Pons (tissue), 1 donor: ENCODE data around the gene SLC43A1.

Experiments
- DNase-seq: peaks from one replicate; pipeline ENCODE4 v3.0.0-alpha.2; 2016; ENCODE audit warnings: low spot score

The SLC43A1 gene

DNA sequence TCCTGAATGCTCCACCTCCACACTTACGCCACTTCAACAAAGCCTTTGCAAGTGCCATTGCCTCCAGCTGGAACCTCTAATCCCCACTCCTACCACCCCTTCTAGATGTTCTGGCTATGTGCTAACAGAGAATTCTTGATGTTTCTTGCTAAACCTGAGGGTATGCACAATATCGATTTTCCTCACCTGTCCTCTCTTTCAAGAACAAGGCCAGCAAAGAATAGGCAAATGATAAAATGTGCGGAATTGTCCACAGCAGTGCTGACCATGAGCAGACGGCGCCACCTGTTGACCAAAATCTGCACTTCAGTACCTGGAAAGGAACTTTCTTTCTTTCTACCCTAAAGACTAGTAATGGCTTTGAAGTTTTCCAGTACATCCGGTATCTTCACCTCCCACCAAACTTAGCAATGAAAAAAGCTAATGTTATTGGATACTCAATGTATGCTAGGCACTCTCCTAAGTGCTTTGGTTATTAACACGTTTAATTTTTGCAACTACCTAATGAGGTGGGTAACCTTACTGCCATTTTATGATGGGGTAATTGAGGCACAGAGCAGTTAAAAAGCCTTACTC is 11.6 kb upstream of the SLC43A1 start:
- peak; percentile 52 for DNase-seq

DNA sequence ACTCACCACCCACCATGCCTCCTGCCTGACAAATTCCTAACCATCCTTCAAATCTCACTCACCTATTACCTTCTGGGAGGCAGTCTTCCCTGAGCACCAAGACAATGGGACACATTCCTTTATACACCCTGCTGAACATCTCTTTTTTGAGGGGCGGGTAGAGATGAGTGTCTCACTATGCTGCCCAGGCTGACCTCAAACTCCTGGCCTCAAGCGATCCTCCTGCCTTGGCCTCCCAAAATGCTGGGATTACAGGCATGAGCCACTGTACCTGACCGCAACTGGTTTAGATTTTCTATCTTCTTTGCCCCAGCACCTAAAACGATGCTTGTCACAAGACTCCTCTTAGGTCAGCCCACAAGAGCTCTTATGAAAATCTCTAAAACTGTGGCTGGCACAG is 7.9 kb upstream of the SLC43A1 start:
- DNase-seq: no peak

DNA sequence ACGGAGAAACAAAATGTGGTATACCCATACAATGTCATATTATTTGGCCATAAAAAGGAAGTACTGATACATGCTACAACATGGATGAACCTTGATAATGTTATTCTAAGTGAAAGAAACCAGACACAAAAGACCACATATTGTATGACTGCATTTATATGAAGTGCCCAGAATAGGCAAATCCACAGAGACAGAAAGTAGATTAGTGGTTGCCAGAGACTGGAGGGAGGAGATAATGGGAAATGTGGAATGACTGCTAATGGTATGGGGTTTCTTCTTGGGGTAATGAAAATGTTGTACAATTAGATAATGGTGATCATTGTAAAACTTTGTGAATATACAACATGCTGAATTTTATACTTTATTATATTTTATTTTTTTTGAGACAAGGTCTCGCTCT is 5.6 kb upstream of the SLC43A1 start:
- DNase-seq: no peak

- DNase-seq: no peak
Measured at GRCh38 chr11:57516061-57516443, 550 bp upstream of the SLC43A1 start.

DNA sequence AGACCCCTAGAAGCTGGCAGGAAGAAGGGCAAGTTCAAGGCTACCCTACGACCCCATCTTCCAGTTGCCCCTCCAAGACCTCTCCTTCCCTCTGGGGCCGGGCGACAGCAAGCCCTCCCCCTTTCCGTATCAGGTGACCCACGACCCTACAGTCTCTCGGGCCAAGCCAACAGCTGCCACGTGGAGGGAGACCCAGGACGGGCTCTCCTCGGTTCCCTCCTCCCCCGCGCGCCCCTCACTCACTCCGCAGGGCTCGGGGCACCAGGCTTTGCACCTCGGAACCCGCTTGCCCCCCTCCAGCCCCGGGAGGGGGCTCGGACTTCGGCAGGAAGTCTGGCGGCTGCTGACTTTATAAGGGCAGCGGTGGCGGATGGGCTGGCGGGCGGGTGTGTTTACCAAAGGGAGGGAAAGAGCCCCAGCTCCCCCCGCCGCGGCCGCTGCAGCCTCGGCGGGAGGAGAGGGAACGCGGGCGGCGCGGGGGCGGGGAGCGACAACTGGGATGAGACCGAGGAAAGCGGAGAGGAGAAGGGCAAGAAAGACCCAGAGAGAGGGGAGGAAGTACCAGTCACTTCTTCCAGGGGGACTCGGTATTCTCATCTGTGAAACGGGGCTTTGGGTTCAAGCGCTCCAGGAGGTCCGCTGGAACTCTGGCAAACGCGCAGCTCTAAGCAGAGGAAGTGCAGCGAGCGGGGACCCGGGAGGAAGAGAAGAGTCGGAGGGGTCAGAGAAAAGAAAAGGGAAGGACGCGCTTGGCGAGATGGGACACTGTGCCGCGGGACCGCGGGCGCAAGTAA is 767 bp downstream of the SLC43A1 start:
- no peak for DNase-seq

DNA sequence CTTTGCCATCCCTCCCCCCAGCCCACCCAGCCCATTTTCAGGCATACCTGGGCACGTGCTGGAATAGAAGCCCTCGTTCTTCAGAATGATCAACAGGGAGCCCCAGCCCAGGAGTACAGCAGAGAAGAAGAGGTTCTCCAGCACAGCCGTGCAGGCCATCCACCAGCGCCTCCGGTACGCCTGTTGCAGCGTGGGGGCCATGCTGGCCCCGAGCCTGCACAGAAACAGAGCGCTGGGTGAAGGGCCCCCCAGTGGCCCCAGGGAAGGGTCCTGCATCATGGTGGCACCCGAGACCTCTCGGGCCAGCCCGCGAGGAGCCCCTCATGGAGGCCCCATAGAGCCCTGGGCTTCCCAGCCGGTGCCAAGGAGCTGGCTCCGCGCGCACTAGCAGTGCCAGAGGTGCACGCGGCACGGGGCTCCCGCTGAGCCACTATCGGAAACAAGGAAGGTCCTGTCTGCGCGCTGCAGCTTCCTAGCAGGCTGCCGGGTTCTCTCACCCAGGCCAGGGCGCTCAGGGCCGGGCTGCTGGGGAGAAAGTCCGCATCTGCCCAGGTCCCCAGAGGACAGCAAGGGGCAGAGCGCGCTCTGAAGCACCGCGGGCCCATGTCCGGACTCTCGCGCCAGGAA is 1.5 kb downstream of the SLC43A1 start:
- DNase-seq: no peak

GRCh38 chr11:57513452-57513795 is 2.1 kb downstream of the SLC43A1 start:
- no peak for DNase-seq

DNA sequence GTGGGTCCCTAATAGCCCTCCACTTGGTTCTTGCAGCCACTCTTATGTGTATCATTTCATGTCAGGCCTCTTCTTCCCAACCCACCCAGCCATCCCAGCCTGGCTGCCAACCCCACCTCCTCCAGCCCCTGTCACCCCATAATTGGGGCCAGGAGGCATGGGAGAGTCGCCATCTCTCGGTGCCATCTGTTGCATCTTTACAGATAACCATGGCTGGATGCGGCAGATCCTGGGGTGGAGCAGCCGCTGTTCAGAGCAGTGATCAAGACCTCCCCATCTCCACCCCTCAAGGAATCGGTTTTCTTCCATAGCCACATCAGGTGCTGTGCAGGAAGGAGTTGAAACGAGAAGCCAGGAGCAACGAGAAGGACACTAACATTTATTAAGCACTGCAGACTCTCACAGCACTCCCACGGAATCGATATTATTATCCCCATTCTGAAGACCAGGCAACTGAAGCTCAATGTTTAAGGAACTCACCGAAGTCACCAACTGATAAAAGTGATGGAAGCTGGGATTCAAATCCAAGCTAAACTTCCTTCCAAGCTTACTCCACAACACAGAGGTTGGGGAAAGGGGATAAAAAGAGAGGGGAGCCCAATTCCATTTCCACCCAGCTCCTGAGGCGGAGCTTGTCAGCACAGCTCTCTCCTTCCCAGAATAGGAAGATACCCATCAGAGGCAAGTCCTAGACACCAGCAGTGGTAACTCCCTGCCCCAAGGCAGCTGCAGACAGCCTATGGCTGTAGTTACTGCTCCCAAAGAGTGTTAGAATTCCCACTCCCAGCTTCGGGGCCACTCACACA is 2.7 kb downstream of the SLC43A1 start:
- no peak for DNase-seq

- no peak for DNase-seq
Measured at GRCh38 chr11:57511741-57512430, 3.6 kb downstream of the SLC43A1 start.

DNA sequence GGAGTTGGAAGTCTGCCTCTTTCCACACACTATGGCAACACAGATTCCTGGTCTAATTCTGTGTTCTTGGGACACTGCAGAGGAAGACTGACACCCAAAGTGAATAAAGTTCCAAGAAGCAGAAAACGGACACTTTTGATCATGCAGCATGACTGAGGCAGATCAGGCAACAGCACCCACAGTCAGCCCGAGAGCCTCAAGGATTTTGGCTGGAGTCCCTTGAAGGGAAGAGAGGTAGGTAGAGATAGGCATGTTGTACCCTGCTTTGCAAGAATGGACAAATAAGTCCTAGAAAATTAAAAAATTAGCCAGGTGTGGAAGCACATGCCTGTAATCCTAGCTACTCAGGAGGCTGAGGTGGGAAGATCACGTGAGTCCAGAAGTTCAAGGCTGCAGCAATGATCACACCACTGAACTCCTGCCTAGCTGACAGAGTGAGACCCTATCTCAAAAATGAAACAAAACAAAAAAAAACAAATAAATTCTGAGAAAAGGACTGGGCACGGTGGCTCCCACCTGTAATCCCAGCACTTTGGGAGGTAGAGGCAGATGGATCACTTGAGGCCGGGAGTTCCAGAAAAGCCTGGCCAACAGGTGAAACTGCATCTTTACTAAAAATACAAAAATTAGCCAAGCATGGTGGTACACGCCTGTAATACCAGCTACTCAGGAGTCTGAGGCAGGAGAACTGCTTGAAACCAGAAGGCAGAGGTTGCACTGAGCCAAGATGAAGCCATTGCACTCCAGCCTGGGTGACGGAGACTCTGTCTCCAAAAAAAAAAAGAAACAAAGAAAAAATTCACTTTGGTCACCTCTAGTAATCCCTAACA is 6.9 kb downstream of the SLC43A1 start:
- no peak for DNase-seq

- DNase-seq: no peak
Measured at GRCh38 chr11:57506522-57506921, 9.0 kb downstream of the SLC43A1 start.

GRCh38 chr11:57504511-57504910 is 11.0 kb downstream of the SLC43A1 start:
- DNase-seq: no peak

DNA sequence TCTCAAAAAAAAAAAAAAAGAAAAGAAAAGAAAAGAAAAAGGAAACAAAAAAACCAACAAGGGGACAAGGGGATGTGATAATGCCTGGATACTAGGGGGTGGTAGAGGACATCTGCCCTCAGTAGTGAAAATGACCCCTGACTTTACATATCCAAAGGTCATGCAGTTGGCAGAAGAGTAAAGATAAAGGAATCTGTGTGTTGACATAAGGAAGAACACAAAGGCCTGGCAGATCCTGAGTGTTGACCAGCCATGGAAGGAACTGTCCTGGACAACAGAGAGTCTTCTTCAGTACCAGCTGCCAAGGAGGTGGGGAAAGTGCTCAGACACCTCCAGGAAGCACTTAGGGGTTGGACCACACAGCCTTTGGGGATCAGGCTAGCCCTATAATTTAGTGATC is 12.6 kb downstream of the SLC43A1 start:
- DNase-seq: no peak

- DNase-seq: no peak
Measured at GRCh38 chr11:57502376-57502775, 13.1 kb downstream of the SLC43A1 start.

- peak; percentile 29 for DNase-seq
Measured at GRCh38 chr11:57501953-57502352, 13.5 kb downstream of the SLC43A1 start.

GRCh38 chr11:57500926-57501325 is 14.6 kb downstream of the SLC43A1 start:
- DNase-seq: no peak

- DNase-seq: no peak
Measured at GRCh38 chr11:57500515-57500914, 15.0 kb downstream of the SLC43A1 start.

- no peak for DNase-seq
Measured at GRCh38 chr11:57499983-57500461, 15.5 kb downstream of the SLC43A1 start.

DNA sequence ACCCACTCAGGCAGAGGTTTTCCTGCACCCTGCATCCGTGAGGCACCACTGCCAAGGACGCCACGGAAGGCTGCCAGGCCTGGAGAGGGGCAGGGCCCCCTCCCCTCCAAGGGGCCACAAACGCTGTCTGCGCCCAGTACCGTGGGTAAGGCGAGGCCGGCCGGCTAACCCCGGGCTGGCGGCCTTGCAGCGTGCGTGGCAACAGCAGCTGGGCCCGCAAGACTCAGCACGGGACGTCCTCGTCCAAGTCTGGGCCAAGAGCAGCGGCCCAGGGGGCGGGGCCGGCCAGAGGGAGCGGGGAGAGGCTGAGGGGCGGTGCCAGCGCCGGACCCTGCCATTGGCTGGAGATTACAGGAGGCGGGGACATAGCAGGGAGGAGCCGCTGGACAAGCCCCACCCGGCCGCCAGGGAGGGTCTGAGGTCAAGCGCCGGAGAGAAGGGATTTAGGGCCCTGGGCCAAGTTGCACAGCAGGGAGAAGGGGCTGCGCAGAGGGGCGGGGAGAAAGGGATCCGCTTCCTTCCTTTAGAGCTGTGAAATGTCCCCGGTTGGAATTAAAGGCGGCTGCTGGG is 16.0 kb downstream of the SLC43A1 start:
- DNase-seq: peak; percentile 92

DNA sequence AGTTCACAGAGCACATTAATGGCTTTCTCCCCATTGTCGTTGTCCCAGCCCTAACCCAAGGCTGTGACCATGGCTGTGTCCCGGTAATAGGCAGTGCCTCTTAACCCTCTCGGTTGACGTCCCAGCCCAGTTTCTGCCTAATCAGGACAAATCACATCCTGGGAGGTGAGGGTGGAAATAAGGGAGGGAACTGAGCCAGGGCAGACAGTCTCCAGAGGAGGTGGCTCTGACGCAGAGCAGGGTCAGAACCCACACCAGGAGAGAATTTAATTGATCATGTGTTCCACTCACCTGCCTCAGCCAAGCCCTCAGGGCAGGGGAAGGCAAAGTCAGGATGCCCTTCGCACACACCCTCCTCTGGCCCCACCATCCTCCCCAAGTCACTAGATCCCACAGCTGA is 17.0 kb downstream of the SLC43A1 start:
- DNase-seq: no peak
